DMS79 (cell line): ENCODE results near the gene DYDC2.
"Not testable (repeated sequence)": the region's sequence is repeated elsewhere in the genome, so short reads cannot be mapped to it uniquely, and the experiment has no call there.

ENCODE experiments used
- DNase-seq: peaks from one replicate; lab custom pipeline; 2025; lab: John Stamatoyannopoulos, UW

Gene DYDC2

GRCh38 chr10:80413271-80413996, 56.9 kb downstream of the DYDC2 start:
- peak; percentile 15 for DNase-seq

- no peak for DNase-seq
Measured at GRCh38 chr10:80414142-80414895, 57.7 kb downstream of the DYDC2 start.

GRCh38 chr10:80415734-80416478, 59.3 kb downstream of the DYDC2 start:
- DNase-seq, result no peak

- no peak for DNase-seq
Measured at GRCh38 chr10:80416479-80417098, 60.0 kb downstream of the DYDC2 start.

DNA sequence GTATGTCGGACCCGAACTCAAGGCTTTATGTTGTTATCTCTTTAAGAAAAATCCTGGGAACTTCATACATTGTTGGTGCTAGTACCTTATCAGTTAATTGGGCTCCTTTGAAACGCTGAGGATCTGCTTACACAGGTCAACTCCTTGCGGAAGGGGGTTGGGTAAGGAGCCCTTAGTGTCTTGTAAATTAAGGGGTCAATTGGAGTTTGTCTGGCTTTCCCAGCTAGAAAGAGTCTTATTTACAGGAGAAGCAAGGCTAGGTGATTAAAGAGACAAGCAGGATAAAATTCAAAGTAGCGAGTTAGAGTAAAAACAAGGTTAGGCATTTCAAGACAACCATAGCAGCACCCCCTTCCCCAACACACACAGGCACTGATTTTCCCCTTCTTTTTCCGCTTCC, 60.7 kb downstream of the DYDC2 start:
- not testable (repeated sequence) for DNase-seq
